GM12864 (cell line): ENCODE results near the gene PIK3R2.

ENCODE experiments used
- DNase-seq: peaks from one replicate; pipeline ENCODE4 v3.0.0-alpha.2; 2011; ENCODE audit warnings: low read depth
- H3K4me3 ChIP-seq: 2 replicates; pipeline ENCODE4 v1.5.1; 2011; ENCODE audit warnings: mild to moderate bottlenecking, low read depth, low read length, control low read depth
- TF ChIP-seq, protein P1 (sequence below): IDR thresholded peaks from 2 replicates; pipeline ENCODE4 v1.5.1; 2011; ENCODE audit warnings: low read depth, mild to moderate bottlenecking, moderate library complexity, low read length, control low read depth, inconsistent platforms; ENCODE audit errors: missing control alignments

Gene PIK3R2

DNA sequence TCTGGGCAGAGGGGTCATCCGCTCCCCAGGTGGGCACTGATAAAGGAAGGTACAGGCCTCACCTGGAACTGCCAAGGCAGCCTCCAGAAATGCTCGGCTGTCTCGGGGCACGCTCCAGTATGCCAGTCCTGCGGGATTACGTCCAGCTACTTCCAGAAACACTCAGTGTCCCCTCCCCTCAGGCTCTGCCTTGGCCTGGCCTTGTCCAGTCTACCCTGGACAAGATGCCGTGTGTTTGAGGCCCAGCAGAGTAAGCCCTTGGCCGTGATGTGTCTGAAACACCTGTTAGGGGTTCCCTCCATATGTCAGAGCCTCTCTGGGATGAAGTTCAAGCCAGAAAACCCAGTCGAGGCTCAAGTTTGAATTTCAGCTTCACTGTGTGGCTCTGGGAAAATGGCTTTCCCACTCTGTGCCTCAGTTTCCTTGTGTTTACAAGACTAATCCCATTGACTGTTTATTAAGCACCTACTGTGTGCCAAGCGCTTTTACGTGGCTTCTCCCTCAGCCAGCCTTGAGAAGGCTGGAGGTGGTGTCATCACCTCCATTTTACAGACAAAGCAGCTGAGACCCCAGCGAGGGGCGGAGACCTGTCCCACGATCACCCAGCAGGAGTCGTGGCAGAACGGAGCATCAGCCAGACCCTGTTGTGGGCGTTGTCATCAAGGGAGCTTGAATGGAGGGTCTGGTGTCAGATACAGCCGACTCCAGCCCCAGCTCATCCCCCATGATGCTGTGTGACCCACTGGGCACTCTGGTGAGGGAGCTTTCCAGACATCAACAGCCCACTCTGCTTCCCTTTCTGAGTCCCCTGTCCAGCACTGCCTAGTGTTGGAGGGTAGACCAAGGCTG is 2.0 kb upstream of the PIK3R2 start:
- H3K4me3 ChIP-seq, result no peak overlapping the region
- no peak for DNase-seq
- TF ChIP-seq, protein P1, sequence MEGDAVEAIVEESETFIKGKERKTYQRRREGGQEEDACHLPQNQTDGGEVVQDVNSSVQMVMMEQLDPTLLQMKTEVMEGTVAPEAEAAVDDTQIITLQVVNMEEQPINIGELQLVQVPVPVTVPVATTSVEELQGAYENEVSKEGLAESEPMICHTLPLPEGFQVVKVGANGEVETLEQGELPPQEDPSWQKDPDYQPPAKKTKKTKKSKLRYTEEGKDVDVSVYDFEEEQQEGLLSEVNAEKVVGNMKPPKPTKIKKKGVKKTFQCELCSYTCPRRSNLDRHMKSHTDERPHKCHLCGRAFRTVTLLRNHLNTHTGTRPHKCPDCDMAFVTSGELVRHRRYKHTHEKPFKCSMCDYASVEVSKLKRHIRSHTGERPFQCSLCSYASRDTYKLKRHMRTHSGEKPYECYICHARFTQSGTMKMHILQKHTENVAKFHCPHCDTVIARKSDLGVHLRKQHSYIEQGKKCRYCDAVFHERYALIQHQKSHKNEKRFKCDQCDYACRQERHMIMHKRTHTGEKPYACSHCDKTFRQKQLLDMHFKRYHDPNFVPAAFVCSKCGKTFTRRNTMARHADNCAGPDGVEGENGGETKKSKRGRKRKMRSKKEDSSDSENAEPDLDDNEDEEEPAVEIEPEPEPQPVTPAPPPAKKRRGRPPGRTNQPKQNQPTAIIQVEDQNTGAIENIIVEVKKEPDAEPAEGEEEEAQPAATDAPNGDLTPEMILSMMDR, result no peak

DNA sequence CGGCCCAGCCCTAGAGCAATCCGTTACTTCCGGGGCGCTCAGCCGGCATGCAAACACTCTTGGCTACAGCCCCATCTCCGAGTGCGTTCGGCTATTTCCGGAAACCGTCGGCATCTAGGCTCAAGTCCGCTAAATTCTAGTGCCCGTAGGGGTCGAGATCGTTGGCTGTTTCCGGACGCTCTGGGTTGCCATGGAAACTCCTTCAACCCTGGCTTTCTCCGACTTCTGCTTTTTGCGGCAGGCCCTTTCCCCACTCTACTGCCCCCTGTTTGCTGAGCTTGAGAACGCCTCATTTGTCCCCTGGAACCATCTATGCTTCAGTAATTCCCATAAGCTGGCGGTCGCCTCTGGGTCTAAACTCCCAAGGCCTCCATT is 534 bp upstream of the PIK3R2 start:
- peak overlapping the region; percentile 62 for H3K4me3 ChIP-seq
- peak; percentile 100 for DNase-seq
- TF ChIP-seq, protein P1, result peak; percentile 81

DNA sequence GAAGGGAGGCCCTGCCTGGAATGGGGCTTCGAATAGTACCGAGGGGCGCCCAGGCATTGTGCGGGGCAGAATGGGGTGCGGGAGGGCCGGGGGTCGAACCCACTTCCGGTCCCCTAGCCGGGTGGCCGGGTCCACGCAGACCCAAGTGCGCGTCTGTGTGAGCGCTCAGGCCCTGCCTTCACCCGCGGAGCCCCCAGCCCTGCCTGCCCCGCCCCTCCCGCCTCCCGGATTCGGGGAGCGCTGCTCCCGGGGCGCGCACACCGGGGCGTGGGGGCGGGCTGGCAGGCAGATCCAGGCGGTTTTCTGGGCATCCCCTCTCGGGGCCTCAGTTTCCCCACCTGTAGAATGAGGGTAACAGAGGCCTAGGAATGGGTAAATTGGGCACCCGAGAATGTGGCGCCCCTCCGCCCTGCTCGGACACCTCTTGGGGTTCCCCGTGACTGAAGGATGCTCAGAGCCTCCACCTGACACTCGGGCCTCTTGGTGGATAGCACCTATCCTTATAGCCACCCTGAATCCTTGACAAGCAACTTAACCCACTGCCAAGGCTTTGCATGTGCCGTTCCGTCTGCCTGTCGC is 682 bp downstream of the PIK3R2 start:
- TF ChIP-seq, protein P1, result no peak
- peak overlapping the region; percentile 84 for H3K4me3 ChIP-seq
- no peak for DNase-seq

DNA sequence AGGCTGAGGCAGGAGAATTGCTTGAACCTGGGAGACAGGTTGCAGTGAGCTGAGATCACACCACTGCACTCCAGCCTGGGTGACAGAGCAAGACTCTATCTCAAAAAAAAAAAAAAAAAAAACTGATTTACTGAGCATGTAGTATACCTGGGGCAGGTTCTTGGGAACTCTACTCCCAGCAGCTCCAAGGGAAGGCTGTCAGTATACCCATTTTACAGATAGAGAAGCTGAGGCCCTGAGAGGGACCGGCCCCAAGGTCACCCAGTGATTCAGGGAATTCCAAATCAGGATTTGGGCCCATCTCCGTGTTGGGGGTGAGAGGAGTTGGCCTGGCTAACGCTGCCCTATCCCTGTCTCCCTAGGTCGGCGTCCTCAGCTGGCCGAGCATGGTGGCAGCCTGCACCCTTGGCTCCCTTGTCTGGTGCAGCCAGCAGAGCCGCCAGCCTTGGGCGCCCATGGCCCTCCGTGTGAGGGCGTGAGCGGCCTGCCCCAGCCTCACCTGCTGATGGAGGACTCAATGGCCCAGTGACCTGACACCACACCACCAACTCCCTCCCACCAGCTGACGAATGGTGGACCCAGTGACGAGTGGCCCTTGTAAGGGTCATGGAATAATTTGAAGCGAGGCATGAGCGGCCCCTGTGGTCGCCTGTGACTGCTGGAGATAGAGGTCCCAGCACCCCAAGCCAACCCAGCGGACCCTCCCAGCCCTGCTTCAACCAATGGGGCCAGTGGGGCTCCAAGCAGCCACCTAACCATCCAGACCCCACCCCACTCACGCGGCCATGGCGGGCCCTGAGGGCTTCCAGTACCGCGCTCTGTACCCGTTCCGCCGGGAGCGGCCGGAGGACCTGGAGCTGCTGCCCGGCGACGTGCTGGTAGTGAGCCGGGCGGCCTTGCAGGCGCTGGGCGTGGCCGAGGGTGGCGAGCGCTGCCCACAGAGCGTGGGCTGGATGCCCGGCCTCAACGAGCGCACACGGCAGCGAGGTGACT is 2.4 kb downstream of the PIK3R2 start:
- H3K4me3 ChIP-seq, result no peak overlapping the region
- no peak for DNase-seq
- TF ChIP-seq, protein P1, result no peak

DNA sequence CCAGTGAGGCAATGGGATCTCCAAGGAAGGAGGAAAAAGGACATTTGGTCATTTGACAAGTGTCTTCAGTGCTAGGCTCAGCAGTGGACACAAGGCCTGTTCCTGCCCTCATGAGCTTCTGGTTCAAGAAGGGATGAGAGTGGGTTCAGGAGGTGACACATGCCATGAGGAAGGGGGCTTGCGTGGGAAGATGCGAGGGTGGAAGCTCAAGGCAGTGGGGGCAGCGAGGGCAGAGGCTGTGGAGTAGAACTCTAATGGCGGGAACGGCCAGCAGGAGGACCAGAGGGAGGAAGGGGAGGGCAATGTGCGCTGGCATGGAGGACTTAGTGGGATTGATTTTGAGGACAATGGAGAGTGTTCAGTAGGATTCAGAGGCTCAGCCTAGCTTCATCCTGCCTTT is 3.3 kb downstream of the PIK3R2 start:
- no peak for DNase-seq
- H3K4me3 ChIP-seq, result no peak overlapping the region
- TF ChIP-seq, protein P1, result no peak

DNA sequence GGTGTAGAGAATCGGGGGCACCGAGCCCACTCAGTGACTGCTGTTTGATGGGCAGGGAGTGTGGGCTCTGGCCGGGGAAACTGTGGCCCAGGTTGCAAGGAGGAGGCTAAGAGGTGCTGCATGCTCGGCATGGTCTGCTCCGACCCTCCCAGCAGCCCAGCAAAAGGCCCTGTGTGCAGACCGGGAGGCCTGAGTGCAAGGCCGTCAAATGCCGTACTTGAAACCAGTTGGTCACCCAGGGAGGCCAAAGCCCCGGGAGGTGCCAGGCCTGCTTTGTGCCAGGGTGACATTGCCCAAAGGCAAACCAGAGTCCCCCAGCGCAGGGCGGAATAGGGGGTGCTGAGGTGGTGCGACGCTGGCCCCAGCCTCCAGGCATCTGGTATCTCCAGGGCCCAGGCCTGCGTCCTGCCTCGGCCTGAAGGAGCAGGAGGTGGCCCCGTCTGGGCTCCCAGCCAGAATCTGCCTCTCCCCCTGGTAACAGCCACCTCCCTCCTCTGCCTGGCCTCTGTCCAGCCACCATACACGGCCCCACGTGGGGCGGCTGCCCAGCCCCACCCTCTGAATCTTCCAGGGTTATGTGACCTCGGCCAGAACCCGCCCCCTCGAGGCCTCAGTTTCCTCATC is 4.0 kb downstream of the PIK3R2 start:
- H3K4me3 ChIP-seq, result no peak overlapping the region
- TF ChIP-seq, protein P1, result no peak
- DNase-seq, result no peak
